BJ (cell line): ENCODE data around the gene DNAH6. TPM values are rescaled to one million over a fixed set of nuclear protein-coding genes. Genes with fewer than 3 reads are reported as not detected.

Experiments used
- CTCF ChIA-PET: fragments of 350-600 bp; formaldehyde crosslinking; extraction: SDS; loops from one replicate; lab custom pipeline; 2021; ENCODE audit warnings: antibody characterized with exemption, inconsistent platforms; lab: Yijun Ruan, JAX
- POLR2A ChIA-PET: fragments of 300-600 bp; sonication (Branson Sonifier 250); formaldehyde crosslinking; extraction: SDS; loops from one replicate; lab custom pipeline; 2021; ENCODE audit warnings: antibody characterized with exemption; lab: Charles Lee
- DNase-seq: peaks from one replicate; pipeline ENCODE4 v3.0.0-alpha.2; 2011; ENCODE audit warnings: low read depth
- H3K27me3 ChIP-seq: 2 replicates; pipeline ENCODE4 v1.6.0; 2011; ENCODE audit warnings: low read length; ENCODE audit not compliant: control insufficient read depth, insufficient read depth
- H3K36me3 ChIP-seq: 2 replicates; pipeline ENCODE4 v1.5.1; 2011; ENCODE audit warnings: low read length; ENCODE audit not compliant: control insufficient read depth, insufficient read depth
- H3K4me3 ChIP-seq: 2 replicates; pipeline ENCODE4 v1.5.1; 2011; ENCODE audit warnings: low read depth, mild to moderate bottlenecking, control low read depth, low read length
- polyA plus RNA-seq: library from polyadenylated mRNA; depleted of rRNA; stranded (reverse); fragments of >200 nt; gene quantifications from 2 replicates; pipeline ENCODE4 v1.2.3, GENCODE V29; 2011
- TF ChIP-seq, protein P1 (sequence below): IDR thresholded peaks from 2 replicates; pipeline ENCODE4 v1.5.1; 2011; ENCODE audit warnings: low read depth, mild to moderate bottlenecking, control low read depth, inconsistent platforms, low read length, moderate library complexity; ENCODE audit not compliant: insufficient read depth

DNAH6 gene
- polyA plus RNA-seq, 1 experiment = 0.01 TPM

DNA sequence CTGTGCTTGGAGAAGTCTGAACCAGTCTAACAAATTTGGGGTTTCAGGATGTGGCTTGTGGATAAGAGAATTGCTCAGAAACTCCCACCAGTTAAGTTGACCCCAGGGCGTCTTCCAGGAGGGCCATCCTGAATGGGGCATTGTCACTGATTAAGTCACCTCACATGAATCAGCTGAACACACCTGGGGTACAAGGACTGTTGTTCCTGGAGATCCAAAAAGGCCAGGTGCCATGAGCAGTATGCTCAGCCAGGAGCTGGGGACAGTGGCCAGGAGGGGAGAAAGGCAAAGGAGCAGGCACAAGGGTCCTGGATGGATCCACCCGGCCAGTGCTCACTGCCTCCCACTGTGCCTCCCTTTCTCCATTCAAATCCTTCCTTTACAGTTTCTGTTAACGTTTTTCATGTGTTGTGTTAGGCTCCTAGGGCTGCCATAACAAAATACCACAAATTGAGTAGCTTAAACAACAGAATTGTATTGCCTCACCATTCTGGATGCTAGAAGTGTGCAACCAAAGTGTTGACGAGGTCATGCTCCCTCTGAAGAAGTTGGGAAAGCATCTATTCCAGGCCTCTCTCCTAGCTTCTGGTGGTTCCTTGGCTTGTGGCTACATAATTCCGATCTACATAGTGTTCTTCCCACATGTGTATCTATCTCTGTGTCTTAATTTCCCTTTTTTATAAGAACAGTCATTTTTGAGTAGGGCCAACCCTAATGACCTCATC, 331.2 kb downstream of the DNAH6 start:
- H3K4me3 ChIP-seq = no peak overlapping the region
- no peaks in the 10 kb centered on the region; the same call in 1 of the 2 replicates for H3K27me3 ChIP-seq
- no peak for DNase-seq
- POLR2A ChIA-PET = no interaction called here
- H3K36me3 ChIP-seq = no peaks in the 10 kb centered on the region
- CTCF ChIA-PET = no interaction called here
- TF ChIP-seq, protein P1, sequence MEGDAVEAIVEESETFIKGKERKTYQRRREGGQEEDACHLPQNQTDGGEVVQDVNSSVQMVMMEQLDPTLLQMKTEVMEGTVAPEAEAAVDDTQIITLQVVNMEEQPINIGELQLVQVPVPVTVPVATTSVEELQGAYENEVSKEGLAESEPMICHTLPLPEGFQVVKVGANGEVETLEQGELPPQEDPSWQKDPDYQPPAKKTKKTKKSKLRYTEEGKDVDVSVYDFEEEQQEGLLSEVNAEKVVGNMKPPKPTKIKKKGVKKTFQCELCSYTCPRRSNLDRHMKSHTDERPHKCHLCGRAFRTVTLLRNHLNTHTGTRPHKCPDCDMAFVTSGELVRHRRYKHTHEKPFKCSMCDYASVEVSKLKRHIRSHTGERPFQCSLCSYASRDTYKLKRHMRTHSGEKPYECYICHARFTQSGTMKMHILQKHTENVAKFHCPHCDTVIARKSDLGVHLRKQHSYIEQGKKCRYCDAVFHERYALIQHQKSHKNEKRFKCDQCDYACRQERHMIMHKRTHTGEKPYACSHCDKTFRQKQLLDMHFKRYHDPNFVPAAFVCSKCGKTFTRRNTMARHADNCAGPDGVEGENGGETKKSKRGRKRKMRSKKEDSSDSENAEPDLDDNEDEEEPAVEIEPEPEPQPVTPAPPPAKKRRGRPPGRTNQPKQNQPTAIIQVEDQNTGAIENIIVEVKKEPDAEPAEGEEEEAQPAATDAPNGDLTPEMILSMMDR = no peak

DNA sequence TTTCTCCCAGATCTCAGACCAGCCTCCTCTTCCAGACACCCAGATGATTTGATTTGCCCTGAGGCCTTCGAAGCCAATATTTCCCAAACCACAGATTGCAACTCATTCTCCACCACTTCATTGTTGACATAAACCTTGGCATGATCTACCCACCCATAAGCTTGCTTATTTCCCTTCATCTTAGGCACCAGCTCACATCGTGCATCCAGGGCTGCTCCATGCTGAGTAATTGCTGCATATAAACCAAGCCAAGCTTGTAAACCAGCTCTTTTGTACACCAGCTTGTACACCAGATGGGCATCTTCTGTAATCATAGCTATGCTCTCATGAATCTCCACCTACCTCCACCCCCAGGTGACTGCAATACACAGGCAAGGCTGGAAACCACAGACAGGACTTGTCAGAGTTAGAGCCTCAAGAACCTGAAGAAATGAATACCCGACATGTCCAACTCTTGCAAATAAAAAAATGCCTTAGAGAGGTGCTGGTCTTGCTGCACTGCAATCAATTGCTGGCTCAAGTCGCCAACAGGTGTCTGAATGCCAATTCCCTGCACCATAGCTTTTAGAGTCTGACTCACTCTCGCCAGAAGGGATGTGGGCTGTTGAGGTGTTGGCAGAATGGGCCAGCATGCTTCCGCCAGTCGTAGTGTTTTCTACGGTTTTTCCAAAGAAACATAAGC, 333.1 kb downstream of the DNAH6 start:
- DNase-seq = no peak
- H3K4me3 ChIP-seq = no peak overlapping the region
- H3K36me3 ChIP-seq = no peaks in the 10 kb centered on the region
- TF ChIP-seq, protein P1 = no peak
- POLR2A ChIA-PET = no interaction called here
- CTCF ChIA-PET = interaction anchor here (0.6 to 0.9 kb wide), 4 partner anchors 9 to 77 kb away, joined by 3 read pairs; no protein-coding TSS in a partner anchor
- H3K27me3 ChIP-seq = no peaks in the 10 kb centered on the region; the same call in 1 of the 2 replicates

DNA sequence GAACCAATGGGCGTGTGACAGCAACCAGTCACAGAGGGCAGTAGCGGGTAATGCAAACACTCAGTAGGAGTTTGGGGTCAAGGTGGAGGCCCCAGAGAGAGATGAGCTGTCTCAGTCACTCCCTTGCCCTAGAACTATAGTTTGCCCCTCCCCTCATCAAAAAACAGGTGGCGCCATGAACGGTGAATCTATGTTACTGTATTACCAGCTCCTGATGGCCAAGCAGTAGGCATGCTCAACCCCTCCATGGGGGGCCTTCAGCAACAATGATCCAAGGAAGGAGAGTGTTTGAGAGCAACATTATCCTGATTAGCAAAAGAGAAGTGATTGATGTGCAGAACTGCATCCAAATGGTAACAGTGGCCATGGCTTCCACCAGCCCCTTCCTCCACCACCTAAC, 334.2 kb downstream of the DNAH6 start:
- H3K4me3 ChIP-seq = no peak overlapping the region
- H3K36me3 ChIP-seq = no peaks in the 10 kb centered on the region
- TF ChIP-seq, protein P1 = no peak
- ChIA-PET CTCF (interaction anchor here (0.8 to 1.4 kb wide), 2 partner anchors 9 to 14 kb away, joined by 3 to 5 read pairs; no protein-coding TSS in a partner anchor), POLR2A (no interaction called here)
- H3K27me3 ChIP-seq = no peaks in the 10 kb centered on the region; the same call in 1 of the 2 replicates
- no peak for DNase-seq

DNA sequence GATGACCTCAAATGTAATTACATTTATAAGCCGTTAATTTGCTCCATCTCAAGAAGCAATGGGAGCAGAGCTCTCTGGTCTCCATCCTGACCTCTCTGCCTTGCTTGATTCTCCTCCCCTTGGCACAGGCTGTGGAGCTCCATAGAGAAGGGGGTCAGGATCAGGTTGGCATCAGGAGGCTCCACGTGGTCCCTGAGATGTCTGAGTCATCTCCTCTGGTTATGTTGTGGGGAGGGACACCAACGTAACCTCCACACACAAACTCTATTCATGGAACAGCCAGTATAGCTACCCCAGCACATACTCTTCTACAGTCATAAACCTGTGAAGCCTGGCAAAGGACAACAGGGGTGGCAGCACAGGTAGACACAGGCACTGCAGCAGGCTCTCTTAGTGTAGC, 335.6 kb downstream of the DNAH6 start:
- Histone ChIP-seq H3K36me3 (no peaks in the 10 kb centered on the region), H3K4me3 (no peak overlapping the region), H3K27me3 (no peaks in the 10 kb centered on the region; the same call in 1 of the 2 replicates)
- TF ChIP-seq, protein P1 = no peak
- POLR2A ChIA-PET = no interaction called here
- DNase-seq = no peak
- CTCF ChIA-PET = interaction anchor here (0.6 kb wide), 1 partner anchor 10 kb away, joined by 3 read pairs; no protein-coding TSS in a partner anchor

DNA sequence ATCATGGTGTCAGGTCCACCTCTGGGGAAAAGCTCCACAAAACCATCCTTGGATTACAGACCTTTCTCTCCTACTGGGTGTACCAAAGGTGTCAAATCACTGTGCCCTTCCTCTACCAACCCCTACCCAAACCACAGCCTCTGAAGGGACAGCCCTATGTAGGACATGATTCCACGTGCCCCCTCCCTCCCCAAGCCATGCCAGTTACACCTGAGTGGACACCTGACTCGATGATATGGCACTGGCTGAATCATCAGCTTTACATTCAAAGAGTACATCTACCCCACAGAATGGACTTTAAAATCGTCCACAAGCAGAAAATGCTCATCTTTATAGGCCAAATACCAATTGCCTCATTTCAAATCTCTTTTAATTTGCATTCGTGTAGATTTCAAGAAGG, 338.6 kb downstream of the DNAH6 start:
- Histone ChIP-seq H3K4me3 (no peak overlapping the region), H3K27me3 (no peaks in the 10 kb centered on the region; the same call in 1 of the 2 replicates), H3K36me3 (no peaks in the 10 kb centered on the region)
- ChIA-PET POLR2A (no interaction called here), CTCF (interaction anchor here (0.6 kb wide), 1 partner anchor 67 kb away, joined by 4 read pairs; no protein-coding TSS in a partner anchor)
- no peak for DNase-seq
- TF ChIP-seq, protein P1 = no peak
